Measurements from ENCODE around the gene ZNF584. TPM values are rescaled to one million over a fixed set of nuclear protein-coding genes. Genes with fewer than 3 reads are reported as not detected.
"Not testable (repeated sequence)": the region's sequence is repeated elsewhere in the genome, so short reads cannot be mapped to it uniquely, and the experiment has no call there.

The ZNF584 gene
- total and polyA plus RNA-seq, 2 donors (not counting 1 experiment from before 2014, with no cell fraction given), result 3.0 to 12.3 TPM

DNA sequence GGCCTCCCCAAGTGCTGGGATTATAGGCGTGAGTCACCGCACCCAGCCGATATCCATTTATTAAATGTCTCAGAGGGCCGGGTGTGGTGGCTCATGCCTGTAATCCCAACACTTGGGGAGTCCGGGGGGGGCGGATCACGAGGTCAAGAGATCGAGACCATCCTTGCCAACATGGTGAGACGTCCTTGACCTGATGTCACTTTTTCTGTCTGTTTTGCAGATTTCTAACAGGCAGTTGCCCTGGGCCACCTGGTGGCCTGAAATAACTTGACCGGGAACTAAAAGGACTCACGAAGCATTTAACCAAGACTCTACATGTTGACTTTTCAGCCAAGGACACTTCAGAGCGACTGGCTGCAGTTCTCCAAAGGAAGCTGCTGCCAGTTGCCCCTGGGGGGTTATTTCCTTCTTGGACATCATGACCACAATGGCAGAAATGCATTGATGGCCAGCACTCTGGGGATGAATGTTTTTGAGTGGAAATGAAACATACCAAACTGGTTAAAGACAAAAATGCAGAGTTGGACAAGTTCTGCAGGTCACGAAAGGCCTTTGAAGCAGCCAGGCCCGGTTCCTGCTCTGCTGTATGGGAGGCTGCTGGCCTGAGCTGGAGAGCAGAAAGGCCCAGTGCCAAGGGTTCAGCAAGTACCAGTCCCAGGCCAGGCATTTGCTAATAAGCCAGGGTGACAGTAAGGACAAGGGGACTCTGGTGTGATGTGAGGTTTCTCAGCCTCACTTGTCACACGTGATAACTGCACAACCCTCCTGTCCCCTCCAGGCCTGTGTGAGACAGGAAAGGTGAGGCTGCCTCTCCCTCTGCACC lies 35.9 kb upstream of the ZNF584 start:
- DNase-seq, result no peak
- peaks cover 13% of the 10 kb centered on the region for H3K79me2 ChIP-seq (ENCODE audit: control insufficient read depth, insufficient read depth, low read length)
- H3K9me3 ChIP-seq (ENCODE audit: control extremely low read depth in 1 of 3, control insufficient read depth in 2 of 3, insufficient read depth in 1 of 3, low read length in 2 of 3), result no peaks in the 10 kb centered on the region
- no peak overlapping the region for H3K4me2 ChIP-seq (replicated peaks; ENCODE audit: low read depth, low read length, poor library complexity, severe bottlenecking)
- WGBS (ENCODE audit: insufficient coverage), result 91% methylated on average over 14 of the region's 15 CpGs
- H3K4me1 ChIP-seq (ENCODE audit: control insufficient read depth in 2 of 2, insufficient read depth in 2 of 2, low read length in 2 of 2), result no peaks in the 10 kb centered on the region
- no peaks in the 10 kb centered on the region for H3K27me3 ChIP-seq (replicated peaks in 1 of 4; ENCODE audit: control extremely low read depth in 1 of 4, control insufficient read depth in 3 of 4, insufficient read depth in 4 of 4, low read length in 3 of 4)
- ChIA-PET POLR2A (no interaction called here), CTCF (interaction anchor here (1.1 kb wide), 1 partner anchor 10 kb away, joined by 3 read pairs; the partner anchor contains the start of gene ZNF497)
- Mint-ChIP-seq H3K27ac (no peak overlapping the region), H3K9me3 (ENCODE audit: insufficient read depth) (no peaks in the 10 kb centered on the region), H3K4me1 (no peaks in the 10 kb centered on the region), H3K27me3 (no peaks in the 10 kb centered on the region), H3K4me3 (no peak overlapping the region)
- no peak overlapping the region for H3K9ac ChIP-seq (ENCODE audit: low read length)
- H3K27ac ChIP-seq (ENCODE audit: low read length in 2 of 2), result no peak overlapping the region
- intact Hi-C loops (cut with micrococcal nuclease), result no loop called here
- TF ChIP-seq, protein P1, sequence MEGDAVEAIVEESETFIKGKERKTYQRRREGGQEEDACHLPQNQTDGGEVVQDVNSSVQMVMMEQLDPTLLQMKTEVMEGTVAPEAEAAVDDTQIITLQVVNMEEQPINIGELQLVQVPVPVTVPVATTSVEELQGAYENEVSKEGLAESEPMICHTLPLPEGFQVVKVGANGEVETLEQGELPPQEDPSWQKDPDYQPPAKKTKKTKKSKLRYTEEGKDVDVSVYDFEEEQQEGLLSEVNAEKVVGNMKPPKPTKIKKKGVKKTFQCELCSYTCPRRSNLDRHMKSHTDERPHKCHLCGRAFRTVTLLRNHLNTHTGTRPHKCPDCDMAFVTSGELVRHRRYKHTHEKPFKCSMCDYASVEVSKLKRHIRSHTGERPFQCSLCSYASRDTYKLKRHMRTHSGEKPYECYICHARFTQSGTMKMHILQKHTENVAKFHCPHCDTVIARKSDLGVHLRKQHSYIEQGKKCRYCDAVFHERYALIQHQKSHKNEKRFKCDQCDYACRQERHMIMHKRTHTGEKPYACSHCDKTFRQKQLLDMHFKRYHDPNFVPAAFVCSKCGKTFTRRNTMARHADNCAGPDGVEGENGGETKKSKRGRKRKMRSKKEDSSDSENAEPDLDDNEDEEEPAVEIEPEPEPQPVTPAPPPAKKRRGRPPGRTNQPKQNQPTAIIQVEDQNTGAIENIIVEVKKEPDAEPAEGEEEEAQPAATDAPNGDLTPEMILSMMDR (IDR thresholded peaks at IDR 0.05), result no peak
- no peak for TF ChIP-seq EZH2 (IDR thresholded peaks at IDR 0.05; ENCODE audit: borderline replicate concordance, insufficient read depth, low read depth, low read length, poor library complexity, severe bottlenecking)
- H3K4me3 ChIP-seq (ENCODE audit: control extremely low read depth in 1 of 5, extremely low read depth in 1 of 5, insufficient read depth in 1 of 5, low read depth in 2 of 5, low read length in 4 of 5), result no peak overlapping the region
- no peak for ATAC-seq (ENCODE audit: low read depth)
- H2AFZ ChIP-seq (ENCODE audit: insufficient read depth, low read depth, low read length, poor library complexity, severe bottlenecking), result no peak overlapping the region
- H4K20me1 ChIP-seq (ENCODE audit: control insufficient read depth, insufficient read depth, low read length, poor library complexity, severe bottlenecking), result no peaks in the 10 kb centered on the region
- H3K36me3 ChIP-seq (replicated peaks in 1 of 2; ENCODE audit: control extremely low read depth in 1 of 2, control insufficient read depth in 1 of 2, extremely low read depth in 1 of 2, insufficient read depth in 2 of 2, low read length in 1 of 2), result no peaks in the 10 kb centered on the region

DNA sequence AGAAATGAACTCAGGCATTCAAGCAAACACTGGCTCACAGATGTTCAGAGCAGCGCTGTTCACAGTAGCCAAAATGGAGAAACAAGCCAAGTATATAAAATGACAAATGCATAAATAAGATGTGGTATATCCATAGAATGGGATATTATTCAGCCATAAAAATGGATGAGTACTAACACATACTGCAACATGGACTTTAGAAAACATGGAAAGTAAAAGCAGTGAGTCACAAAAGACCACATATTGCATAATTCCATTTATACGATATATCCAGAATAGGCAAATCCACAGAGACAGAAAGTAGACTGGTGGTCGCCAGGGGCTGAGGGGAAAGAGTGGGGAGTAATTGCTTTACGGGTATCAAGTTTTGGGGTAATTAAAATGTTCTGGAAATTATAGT lies 34.2 kb upstream of the ZNF584 start:
- no peaks in the 10 kb centered on the region for H3K9me3 Mint-ChIP-seq (ENCODE audit: insufficient read depth)
- Histone ChIP-seq H4K20me1 (ENCODE audit: control insufficient read depth, insufficient read depth, low read length, poor library complexity, severe bottlenecking) (no peaks in the 10 kb centered on the region), H2AFZ (ENCODE audit: insufficient read depth, low read depth, low read length, poor library complexity, severe bottlenecking) (no peak overlapping the region), H3K27ac (ENCODE audit: low read length in 2 of 2) (no peak overlapping the region), H3K9ac (ENCODE audit: low read length) (no peak overlapping the region), H3K4me2 (replicated peaks; ENCODE audit: low read depth, low read length, poor library complexity, severe bottlenecking) (no peak overlapping the region), H3K4me1 (ENCODE audit: control insufficient read depth in 2 of 2, insufficient read depth in 2 of 2, low read length in 2 of 2) (peaks cover 0 to 4% of the 10 kb centered on the region in 2 donors), H3K9me3 (ENCODE audit: control extremely low read depth in 1 of 3, control insufficient read depth in 2 of 3, insufficient read depth in 1 of 3, low read length in 2 of 3) (no peaks in the 10 kb centered on the region), H3K79me2 (ENCODE audit: control insufficient read depth, insufficient read depth, low read length) (peaks cover 19% of the 10 kb centered on the region), H3K4me3 (ENCODE audit: control extremely low read depth in 1 of 5, extremely low read depth in 1 of 5, insufficient read depth in 1 of 5, low read depth in 2 of 5, low read length in 4 of 5) (no peak overlapping the region), H3K36me3 (replicated peaks in 1 of 2; ENCODE audit: control extremely low read depth in 1 of 2, control insufficient read depth in 1 of 2, extremely low read depth in 1 of 2, insufficient read depth in 2 of 2, low read length in 1 of 2) (peaks cover 0 to 2% of the 10 kb centered on the region in 2 experiments), H3K27me3 (replicated peaks in 1 of 4; ENCODE audit: control extremely low read depth in 1 of 4, control insufficient read depth in 3 of 4, insufficient read depth in 4 of 4, low read length in 3 of 4) (no peaks in the 10 kb centered on the region)
- peaks cover 2% of the 10 kb centered on the region for H3K4me1 Mint-ChIP-seq
- intact Hi-C loops (cut with micrococcal nuclease), result no loop called here
- no peak for TF ChIP-seq EZH2 (IDR thresholded peaks at IDR 0.05; ENCODE audit: borderline replicate concordance, insufficient read depth, low read depth, low read length, poor library complexity, severe bottlenecking)
- TF ChIP-seq, protein P1 (IDR thresholded peaks at IDR 0.05), result no peak
- ATAC-seq (ENCODE audit: low read depth) (no peak), DNase-seq (no peak)
- no peak overlapping the region for H3K4me3 Mint-ChIP-seq
- ChIA-PET POLR2A (no interaction called here), CTCF (no interaction called here)
- H3K27ac Mint-ChIP-seq, result no peak overlapping the region
- H3K27me3 Mint-ChIP-seq, result no peaks in the 10 kb centered on the region
- WGBS (ENCODE audit: insufficient coverage), result no CpG with 5 or more reads among the region's 4 CpGs

DNA sequence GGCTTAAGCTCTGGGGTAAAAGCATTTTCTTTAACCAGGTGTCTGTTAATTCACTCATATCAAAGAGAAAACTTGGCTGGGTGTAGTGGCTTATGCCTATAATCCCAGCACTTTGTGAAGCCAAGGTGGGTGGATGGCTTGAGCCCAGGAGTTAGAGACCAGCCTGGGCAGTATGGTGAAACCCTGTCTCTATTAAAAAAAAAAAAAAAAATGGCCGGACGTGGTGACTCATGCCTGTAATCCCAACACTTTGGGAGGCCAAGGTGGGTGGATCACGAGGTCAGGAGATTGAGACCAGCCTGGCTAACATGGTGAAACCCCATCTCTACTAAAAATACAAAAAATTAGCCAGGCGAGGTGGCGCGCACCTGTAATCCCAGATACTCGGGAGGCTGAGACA lies 31.7 kb upstream of the ZNF584 start:
- H2AFZ ChIP-seq (ENCODE audit: insufficient read depth, low read depth, low read length, poor library complexity, severe bottlenecking); H3K9ac ChIP-seq (ENCODE audit: low read length); CTCF ChIA-PET; H3K9me3 Mint-ChIP-seq (ENCODE audit: insufficient read depth); H3K4me3 Mint-ChIP-seq; H4K20me1 ChIP-seq (ENCODE audit: control insufficient read depth, insufficient read depth, low read length, poor library complexity, severe bottlenecking); H3K4me3 ChIP-seq (ENCODE audit: control extremely low read depth in 1 of 5, extremely low read depth in 1 of 5, insufficient read depth in 1 of 5, low read depth in 2 of 5, low read length in 4 of 5); H3K36me3 ChIP-seq (replicated peaks in 1 of 2; ENCODE audit: control extremely low read depth in 1 of 2, control insufficient read depth in 1 of 2, extremely low read depth in 1 of 2, insufficient read depth in 2 of 2, low read length in 1 of 2); ATAC-seq (ENCODE audit: low read depth); H3K27ac ChIP-seq (ENCODE audit: low read length in 2 of 2); POLR2A ChIA-PET; H3K27me3 ChIP-seq (replicated peaks in 1 of 4; ENCODE audit: control extremely low read depth in 1 of 4, control insufficient read depth in 3 of 4, insufficient read depth in 4 of 4, low read length in 3 of 4); H3K9me3 ChIP-seq (ENCODE audit: control extremely low read depth in 1 of 3, control insufficient read depth in 2 of 3, insufficient read depth in 1 of 3, low read length in 2 of 3); H3K4me2 ChIP-seq (replicated peaks; ENCODE audit: low read depth, low read length, poor library complexity, severe bottlenecking); intact Hi-C loops (cut with micrococcal nuclease); H3K27ac Mint-ChIP-seq; H3K27me3 Mint-ChIP-seq; DNase-seq: not testable (repeated sequence)
- 100% methylated on average over 1 of the region's 7 CpGs for WGBS (ENCODE audit: insufficient coverage)
- H3K79me2 ChIP-seq (ENCODE audit: control insufficient read depth, insufficient read depth, low read length), result peaks cover 25% of the 10 kb centered on the region
- H3K4me1 ChIP-seq (ENCODE audit: control insufficient read depth in 2 of 2, insufficient read depth in 2 of 2, low read length in 2 of 2), result peaks cover 15 to 21% of the 10 kb centered on the region in 2 donors
- H3K4me1 Mint-ChIP-seq, result peaks cover 20% of the 10 kb centered on the region

Measured in B cell (primary cell).